CD4-positive, alpha-beta T cell (primary cell): ENCODE measurements around the gene ITGA4. TPM values are rescaled to one million over a fixed set of nuclear protein-coding genes. Genes with fewer than 3 reads are reported as not detected.

ENCODE experiments used
- ATAC-seq: fragments of 200-7000 bp; cut with Tn5 transposase; one replicate; pipeline ENCODE4 v1.10.0; 2022; ENCODE audit warnings: mild to moderate bottlenecking; ENCODE audit not compliant: poor library complexity
- CTCF ChIA-PET: fragments of 350-600 bp; sonication (Branson Sonifier 250); formaldehyde crosslinking; loops from one replicate; lab custom pipeline; 2021; ENCODE audit warnings: antibody characterized with exemption, inconsistent platforms; lab: Charles Lee
- POLR2A ChIA-PET: fragments of 350-600 bp; sonication (Branson Sonifier 250); formaldehyde crosslinking; loops from one replicate; lab custom pipeline; 2021; ENCODE audit warnings: antibody characterized with exemption, inconsistent platforms; lab: Charles Lee
- DNase-seq, 14 experiments: peaks; one replicate each; pipeline ENCODE4 v3.0.0-alpha.2; 2013 to 2020; ENCODE audit warnings: mixed read lengths in 2 of 14
- H3K27ac ChIP-seq, 2 donors: one replicate each; pipeline versions ENCODE4 v1.5.1 to v1.7.0; 2013; ENCODE audit warnings: low read length in 2 of 2, low read depth in 1 of 2, mild to moderate bottlenecking in 1 of 2
- H3K27me3 ChIP-seq, 2 experiments: 1 replicate in 1 of 2; 2 replicates in 1 of 2; pipeline versions ENCODE4 v1.6.1 to v1.7.0; 2013; ENCODE audit warnings: low read length in 2 of 2, control low read depth in 1 of 2, mild to moderate bottlenecking in 1 of 2, moderate library complexity in 1 of 2; ENCODE audit not compliant: insufficient read depth in 2 of 2, control insufficient read depth in 1 of 2
- H3K36me3 ChIP-seq: one replicate; pipeline ENCODE4 v1.6.1; 2013; ENCODE audit warnings: low read length, control low read depth; ENCODE audit not compliant: insufficient read depth
- H3K4me1 ChIP-seq: one replicate; pipeline ENCODE4 v1.6.1; 2013; ENCODE audit warnings: low read length, control low read depth; ENCODE audit not compliant: insufficient read depth
- H3K4me3 ChIP-seq: one replicate; pipeline ENCODE4 v1.5.1; 2013; ENCODE audit warnings: mild to moderate bottlenecking, low read length, moderate library complexity
- H3K9me3 ChIP-seq, 2 experiments: 1 replicate in 1 of 2; 2 replicates in 1 of 2; pipeline versions ENCODE4 v1.6.1 to v1.7.0; 2013; ENCODE audit warnings: low read length in 2 of 2, mild to moderate bottlenecking in 2 of 2, control low read depth in 1 of 2, moderate library complexity in 1 of 2; ENCODE audit not compliant: control insufficient read depth in 1 of 2, insufficient read depth in 1 of 2
- H3K27ac Mint-ChIP-seq: one replicate; pipeline ENCODE4 v1.8.0; 2020; ENCODE audit warnings: mixed read lengths
- H3K27me3 Mint-ChIP-seq: one replicate; pipeline ENCODE4 v1.8.0; 2021; ENCODE audit warnings: mixed read lengths
- H3K36me3 Mint-ChIP-seq: one replicate; pipeline ENCODE4 v1.8.0; 2021; ENCODE audit warnings: low read depth, mixed read lengths
- H3K4me1 Mint-ChIP-seq: one replicate; pipeline ENCODE4 v1.8.0; 2021; ENCODE audit warnings: low read depth, mixed read lengths
- H3K4me3 Mint-ChIP-seq: one replicate; pipeline ENCODE4 v1.8.0; 2020; ENCODE audit warnings: mild to moderate bottlenecking, mixed read lengths
- H3K9me3 Mint-ChIP-seq: one replicate; pipeline ENCODE4 v1.8.0; 2020; ENCODE audit warnings: mixed read lengths
- CTCF ChIP-seq: fragments of 200-600 bp; IDR thresholded peaks from one replicate; pipeline ENCODE4 v1.8.0; 2022; ENCODE audit warnings: antibody characterized with exemption, mild to moderate bottlenecking
- intact Hi-C, 2 experiments: fragments of 100-400 bp; cut with DNase I in 1 of 2; cut with micrococcal nuclease in 1 of 2; formaldehyde crosslinking; loops; one replicate each; pipeline versions ENCODE4 v1.15.1 to v1.9.0; 2023 to 2025; cut with DNase I, micrococcal nuclease
- total RNA-seq, 174 experiments: library from RNA in 2 of 174; stranded (reverse) in 2 of 174; gene quantifications; one replicate each; pipeline ENCODE4 v1.2.3 and lab custom pipeline; 2021 to 2026

Gene ITGA4
- total RNA-seq, 2 experiments from 2014 or later = 79.4 to 79.5 TPM

- Mint-ChIP-seq H3K27me3 (no peaks in the 10 kb centered on the region), H3K27ac (no peak overlapping the region), H3K36me3 (peaks cover 40% of the 10 kb centered on the region), H3K4me1 (no peaks in the 10 kb centered on the region), H3K9me3 (no peaks in the 10 kb centered on the region), H3K4me3 (no peak overlapping the region)
- H3K36me3 ChIP-seq = peaks cover 95% of the 10 kb centered on the region
- ATAC-seq = no peak
- intact Hi-C loops = no loop called here
- H3K9me3 ChIP-seq = no peaks in the 10 kb centered on the region
- no peak overlapping the region for H3K27ac ChIP-seq
- ChIA-PET POLR2A (no interaction called here), CTCF (no interaction called here)
- H3K4me3 ChIP-seq = no peak overlapping the region
- TF ChIP-seq CTCF = no peak
- no peaks in the 10 kb centered on the region for H3K4me1 ChIP-seq
- no peak for DNase-seq
- H3K27me3 ChIP-seq = no peaks in the 10 kb centered on the region
These were observed 43.0 kb downstream of the ITGA4 start for GRCh38 chr2:181500201-181500600.

GRCh38 chr2:181515719-181516118, 58.5 kb downstream of the ITGA4 start:
- DNase-seq = no peak
- H3K9me3 ChIP-seq = no peaks in the 10 kb centered on the region
- no peaks in the 10 kb centered on the region for H3K9me3 Mint-ChIP-seq
- H3K27ac Mint-ChIP-seq = peak overlapping the region; percentile 41
- H3K27me3 Mint-ChIP-seq = no peaks in the 10 kb centered on the region
- ChIA-PET POLR2A (no interaction called here), CTCF (no interaction called here)
- H3K4me3 ChIP-seq = no peak overlapping the region
- no peak overlapping the region for H3K4me3 Mint-ChIP-seq
- ATAC-seq = no peak
- peaks cover 94% of the 10 kb centered on the region for H3K36me3 Mint-ChIP-seq
- intact Hi-C loops = no loop called here
- peaks cover 64% of the 10 kb centered on the region for H3K4me1 Mint-ChIP-seq
- peaks cover 81% of the 10 kb centered on the region for H3K36me3 ChIP-seq
- H3K27ac ChIP-seq = no peak overlapping the region
- no peaks in the 10 kb centered on the region for H3K27me3 ChIP-seq
- no peak for TF ChIP-seq CTCF
- H3K4me1 ChIP-seq = peaks cover 19% of the 10 kb centered on the region

GRCh38 chr2:181516992-181517391, 59.8 kb downstream of the ITGA4 start:
- Histone ChIP-seq H3K4me1 (peaks cover 19% of the 10 kb centered on the region), H3K27ac (no peak overlapping the region), H3K36me3 (peaks cover 79% of the 10 kb centered on the region), H3K27me3 (no peaks in the 10 kb centered on the region), H3K9me3 (no peaks in the 10 kb centered on the region), H3K4me3 (no peak overlapping the region)
- Mint-ChIP-seq H3K27ac (peak overlapping the region; percentile 77), H3K36me3 (peaks cover 93% of the 10 kb centered on the region), H3K4me1 (peaks cover 63% of the 10 kb centered on the region), H3K4me3 (no peak overlapping the region), H3K27me3 (no peaks in the 10 kb centered on the region), H3K9me3 (no peaks in the 10 kb centered on the region)
- ATAC-seq (no peak), DNase-seq (no peak)
- TF ChIP-seq CTCF = no peak
- CTCF ChIA-PET = interaction anchor here (1.3 to 1.6 kb wide), 2 partner anchors 11 to 119 kb away, joined by 3 read pairs; no protein-coding TSS in a partner anchor
- POLR2A ChIA-PET = interaction anchor here (0.7 kb wide), 1 partner anchor 49 kb away, joined by 3 read pairs; no protein-coding TSS in a partner anchor
- intact Hi-C loops = no loop called here
